ENCODE data around the gene MEOX2.

MEOX2 gene

DNA sequence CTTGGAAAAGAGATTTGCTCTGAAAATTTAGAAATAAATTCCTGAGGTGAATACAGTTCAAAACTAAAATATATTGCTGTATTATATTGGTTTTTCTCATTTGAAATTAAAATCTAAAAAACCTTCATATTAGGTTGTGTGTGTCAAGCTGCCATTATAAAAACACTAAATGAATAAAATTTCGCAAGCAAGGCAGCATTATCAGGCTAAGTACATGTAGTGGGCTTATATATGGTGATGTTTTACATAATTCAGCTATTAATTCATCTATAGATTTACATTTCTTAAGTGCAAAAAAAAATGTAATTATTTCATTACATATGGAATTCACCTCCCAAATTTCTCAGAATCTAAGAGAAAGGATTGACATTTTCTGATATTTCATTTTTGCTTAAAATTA, 5.3 kb downstream of the MEOX2 start:
- DNase-seq (ENCODE audit: low spot score) = no peak

DNA sequence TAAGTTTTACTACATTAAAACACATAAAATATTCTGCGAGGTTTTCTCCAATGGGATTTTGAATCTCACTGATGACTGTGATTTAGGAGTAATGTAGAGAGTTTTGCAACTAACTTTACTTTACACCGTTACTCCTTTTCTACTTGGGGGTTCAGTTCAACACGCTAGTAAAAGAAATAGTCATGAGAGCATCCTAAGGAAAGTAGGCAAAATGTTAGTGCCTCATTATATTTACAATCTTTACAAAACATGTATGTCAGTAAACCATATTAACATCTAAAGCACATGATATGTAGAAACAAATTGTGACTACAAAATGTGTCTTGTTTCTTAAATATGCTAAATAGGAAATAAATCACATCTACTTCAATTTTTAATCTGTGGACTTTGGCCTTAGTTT, 6.0 kb downstream of the MEOX2 start:
- no peak for DNase-seq (ENCODE audit: low spot score)

- no peak for DNase-seq (ENCODE audit: low spot score)
These were observed 7.2 kb downstream of the MEOX2 start for GRCh38 chr7:15679306-15679705.

GRCh38 chr7:15678653-15679052, 7.8 kb downstream of the MEOX2 start:
- DNase-seq (ENCODE audit: low spot score) = no peak

DNA sequence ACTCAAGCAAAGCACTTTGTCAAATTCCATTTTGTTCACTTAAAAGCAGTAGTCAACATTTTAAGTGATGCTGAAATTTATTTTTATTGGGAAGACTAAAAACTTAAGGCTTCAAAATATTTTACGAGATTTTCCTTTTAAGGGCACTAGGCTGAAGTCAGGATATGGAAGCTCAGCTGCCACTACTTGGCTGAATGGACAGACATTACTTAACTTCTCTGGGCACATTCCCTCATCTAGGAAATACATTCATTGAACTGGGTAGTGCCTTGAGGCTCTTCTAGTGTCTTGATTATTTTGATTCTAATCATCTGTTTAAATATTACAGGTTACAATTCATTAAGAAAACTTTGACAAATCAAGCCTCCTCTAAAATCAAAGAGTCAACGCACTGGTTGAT, 11.1 kb downstream of the MEOX2 start:
- DNase-seq (ENCODE audit: low spot score) = no peak

GRCh38 chr7:15674586-15674985, 11.9 kb downstream of the MEOX2 start:
- no peak for DNase-seq (ENCODE audit: low spot score)

- DNase-seq (ENCODE audit: low spot score) = no peak
These were observed 16.9 kb downstream of the MEOX2 start for GRCh38 chr7:15669443-15670090.

- DNase-seq (ENCODE audit: low spot score) = no peak
These were observed 18.5 kb downstream of the MEOX2 start for GRCh38 chr7:15667991-15668390.

DNA sequence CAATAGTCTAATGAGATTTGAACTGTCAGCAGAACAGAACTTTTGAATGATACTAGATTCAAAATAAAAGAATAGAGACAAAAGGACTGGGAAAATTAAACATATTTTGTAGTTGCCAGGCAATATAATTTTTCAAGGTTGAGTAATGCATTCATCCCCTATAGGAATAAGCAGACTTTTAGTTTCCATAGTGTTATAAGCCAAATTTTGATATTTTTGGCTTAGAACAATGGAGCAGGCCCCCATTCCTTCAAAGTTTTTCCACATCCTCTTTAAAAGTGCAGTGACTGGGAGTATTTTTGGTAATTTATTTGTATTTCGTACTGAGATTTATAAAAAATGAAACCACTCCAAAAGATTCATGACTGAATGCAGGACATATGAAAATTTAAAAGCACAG, 24.0 kb downstream of the MEOX2 start:
- DNase-seq (ENCODE audit: low spot score) = no peak

DNA sequence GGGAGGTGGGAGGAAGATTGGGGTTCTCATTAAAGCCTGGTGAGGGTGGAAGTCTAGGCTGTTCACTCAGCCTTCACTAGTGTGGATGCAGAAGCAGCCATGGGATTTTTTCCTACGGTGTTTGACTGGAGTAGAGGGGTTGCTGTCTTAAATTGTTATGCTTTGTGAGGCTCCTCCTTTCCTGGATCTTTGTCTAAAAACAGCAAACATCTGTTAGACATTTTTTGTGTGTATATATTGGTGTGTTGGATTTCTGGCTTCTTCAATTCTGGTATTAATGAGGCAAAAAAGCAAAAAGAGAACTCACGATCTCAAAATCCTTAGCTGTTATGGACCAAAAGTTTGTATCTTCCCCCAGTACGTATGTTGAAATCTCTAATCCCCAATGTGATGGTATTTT, 28.2 kb downstream of the MEOX2 start:
- no peak for DNase-seq (ENCODE audit: low spot score)

- DNase-seq (ENCODE audit: low spot score) = no peak
These were observed 33.6 kb downstream of the MEOX2 start for GRCh38 chr7:15652776-15653290.

- DNase-seq (ENCODE audit: low spot score) = no peak
These were observed 34.8 kb downstream of the MEOX2 start for GRCh38 chr7:15651693-15652092.

DNA sequence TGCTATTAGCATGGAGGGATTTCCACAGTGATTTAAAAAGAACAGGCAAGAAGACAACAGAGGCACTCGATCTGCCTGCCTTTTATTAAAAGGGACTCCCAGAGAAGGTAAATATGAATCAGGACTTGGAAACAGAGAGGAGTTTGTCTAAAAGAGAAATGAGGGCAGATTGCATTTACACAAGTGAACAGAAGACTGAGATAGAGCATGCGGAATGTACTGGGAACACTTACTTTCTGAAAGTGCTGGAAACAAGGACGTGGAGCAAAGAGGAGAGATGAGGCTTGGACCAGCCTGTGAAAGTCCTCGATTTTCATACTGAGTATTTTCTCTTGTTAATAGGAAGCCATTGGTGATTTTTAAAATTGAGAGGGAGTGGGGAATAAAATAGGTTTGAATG, 35.7 kb downstream of the MEOX2 start:
- DNase-seq (ENCODE audit: low spot score) = no peak

GRCh38 chr7:15648461-15648961, 38.0 kb downstream of the MEOX2 start:
- DNase-seq (ENCODE audit: low spot score) = no peak

DNA sequence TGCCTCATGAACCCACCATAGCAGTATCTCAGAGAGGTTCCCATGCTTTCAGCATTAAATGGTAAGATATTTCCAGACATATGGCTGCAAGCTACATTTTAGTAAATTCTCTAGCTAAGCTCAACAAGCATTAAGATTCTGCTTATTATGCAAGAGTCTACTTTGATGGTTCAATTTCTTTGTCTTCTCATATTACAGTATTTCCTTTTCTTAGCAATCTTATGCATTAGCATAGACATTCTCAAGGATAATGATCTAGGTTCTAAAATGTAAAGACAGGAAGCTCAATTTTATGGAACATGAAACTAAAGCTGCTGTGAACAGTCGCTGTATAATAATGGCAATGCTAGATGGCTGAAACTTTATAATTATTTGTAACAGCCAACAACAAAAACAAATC, 39.2 kb downstream of the MEOX2 start:
- no peak for DNase-seq (ENCODE audit: low spot score)

GRCh38 chr7:15643000-15643705, 43.3 kb downstream of the MEOX2 start:
- DNase-seq (ENCODE audit: low spot score) = no peak

DNA sequence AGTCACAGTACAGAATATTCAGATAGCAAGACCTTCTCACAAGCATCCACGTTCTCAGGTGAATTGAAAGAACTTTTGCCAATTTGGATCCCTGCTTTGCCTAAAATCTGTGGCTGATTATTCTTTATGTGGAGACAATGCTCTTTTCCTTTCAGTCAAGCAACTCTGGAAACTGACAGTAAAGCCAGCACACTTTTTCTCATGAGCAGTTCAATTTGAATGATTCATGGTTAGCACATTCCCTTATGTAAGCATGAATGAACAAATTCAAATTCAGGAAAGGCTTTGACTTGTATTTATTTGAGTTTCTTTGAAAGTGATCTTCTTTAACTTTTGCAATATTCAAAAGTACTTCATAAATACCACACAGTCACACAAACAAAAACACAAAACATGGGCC, 57.6 kb downstream of the MEOX2 start:
- no peak for DNase-seq (ENCODE audit: low spot score)

- DNase-seq (ENCODE audit: low spot score) = no peak
These were observed 60.4 kb downstream of the MEOX2 start for GRCh38 chr7:15626041-15626440.

DNA sequence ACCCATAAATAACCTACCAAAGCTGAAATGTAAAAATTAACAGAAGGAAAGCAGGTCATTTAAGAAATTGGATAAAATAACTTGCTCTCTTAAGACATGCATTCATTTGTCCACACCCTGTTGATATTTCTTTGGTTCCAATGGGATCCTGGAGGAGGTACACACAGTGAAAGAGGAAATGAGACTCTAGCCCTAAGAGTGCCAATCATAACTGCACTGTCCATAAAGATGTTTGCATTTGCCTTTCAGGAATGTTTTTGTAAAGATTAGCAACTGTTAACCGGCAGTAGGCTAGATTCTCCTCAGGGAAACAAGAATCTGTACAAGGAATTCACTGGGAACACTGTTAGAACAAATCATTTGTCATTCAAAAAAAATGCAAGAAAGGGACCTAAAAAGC, 61.0 kb downstream of the MEOX2 start:
- no peak for DNase-seq (ENCODE audit: low spot score)

DNA sequence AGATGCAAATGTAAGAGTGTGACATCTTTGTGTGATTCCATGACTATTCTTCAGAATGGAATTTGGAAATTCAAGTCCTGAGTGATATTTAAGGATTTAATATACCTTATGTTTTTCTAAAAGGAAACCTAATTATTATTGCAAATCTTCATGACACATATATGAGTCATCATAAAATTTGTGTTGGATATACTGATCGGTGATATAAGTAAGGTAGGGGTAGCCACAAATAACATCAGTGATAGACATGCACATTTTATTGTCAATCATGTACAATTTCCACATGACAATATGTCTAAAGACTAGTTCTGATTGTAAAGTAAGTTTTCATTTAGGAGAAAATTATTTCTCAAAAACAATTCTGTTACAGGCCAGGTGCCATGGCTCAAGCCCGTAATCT, 65.0 kb downstream of the MEOX2 start:
- DNase-seq (ENCODE audit: low spot score) = no peak

DNA sequence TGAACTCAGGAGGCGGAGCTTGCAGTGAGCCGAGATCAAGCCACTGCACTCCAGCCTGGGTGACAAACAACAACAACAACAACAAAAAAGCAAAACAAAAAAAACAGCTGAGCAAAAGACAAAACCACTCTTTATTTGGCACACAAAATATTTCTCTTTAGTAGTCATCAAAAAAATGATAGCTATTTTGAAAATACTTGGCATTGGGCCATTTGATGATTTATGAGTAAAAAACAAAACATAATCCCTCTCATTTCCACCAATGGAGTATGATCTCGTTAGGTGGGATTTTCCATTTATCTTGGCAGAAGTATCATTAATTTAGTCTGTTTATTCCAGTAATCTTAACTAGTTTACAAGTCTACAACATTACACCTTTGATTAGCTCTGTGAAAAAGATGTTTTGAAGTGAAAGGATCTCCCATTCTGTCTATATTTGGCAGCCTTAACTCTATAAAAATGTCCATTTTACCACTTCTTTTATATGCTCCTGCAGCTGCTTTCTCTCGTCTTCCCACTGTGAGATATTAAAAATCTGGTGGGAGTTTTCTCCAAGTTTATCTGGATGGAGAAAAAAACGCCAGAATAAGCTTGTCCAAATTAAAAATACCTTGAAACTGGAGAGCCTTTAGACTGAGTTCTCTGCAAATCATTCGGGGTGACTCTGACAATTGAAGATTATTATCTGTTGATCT, 65.8 kb downstream of the MEOX2 start:
- no peak for DNase-seq (ENCODE audit: low spot score)

GRCh38 chr7:15618275-15618674, 68.2 kb downstream of the MEOX2 start:
- no peak for DNase-seq (ENCODE audit: low spot score)

- DNase-seq (ENCODE audit: low spot score) = no peak
These were observed 74.3 kb downstream of the MEOX2 start for GRCh38 chr7:15612205-15612604.
